22Rv1 (cell line): ENCODE data around the gene ERICH3.

ENCODE experiments used
- H3K27ac ChIP-seq: fragments of 450-650 bp; 2 replicates; pipeline ENCODE4 v1.5.1; 2017
- ZFX ChIP-seq: fragments of 450-650 bp; IDR thresholded peaks from 2 replicates; pipeline ENCODE4 v1.6.1; 2017; ENCODE audit warnings: antibody characterized with exemption, borderline replicate concordance
- TF ChIP-seq, protein P1 (sequence below): fragments of 450-650 bp; IDR thresholded peaks from 2 replicates; pipeline ENCODE4 v1.5.1; 2017; ENCODE audit warnings: mild to moderate bottlenecking

ERICH3 gene

DNA sequence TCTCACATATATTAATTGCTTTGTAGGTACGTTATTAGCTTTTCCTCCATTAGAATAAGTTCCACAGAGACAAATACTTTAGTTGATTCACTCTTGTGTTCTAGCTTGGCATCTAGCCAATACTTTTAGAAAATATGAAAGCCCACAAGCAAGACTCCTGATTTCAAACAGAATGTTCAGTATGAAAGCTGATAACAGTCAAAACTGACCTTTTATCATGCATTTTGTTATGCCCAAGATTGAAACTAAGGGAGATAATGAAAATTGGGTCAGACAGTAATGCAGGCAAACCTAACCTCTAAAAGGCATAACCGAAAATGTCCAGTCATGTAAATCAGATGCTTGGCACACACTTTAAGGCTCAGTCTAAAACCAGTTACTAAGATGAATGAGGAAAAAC, 61.7 kb downstream of the ERICH3 start:
- H3K27ac ChIP-seq, result no peak overlapping the region
- TF ChIP-seq ZFX, result no peak
- TF ChIP-seq, protein P1, sequence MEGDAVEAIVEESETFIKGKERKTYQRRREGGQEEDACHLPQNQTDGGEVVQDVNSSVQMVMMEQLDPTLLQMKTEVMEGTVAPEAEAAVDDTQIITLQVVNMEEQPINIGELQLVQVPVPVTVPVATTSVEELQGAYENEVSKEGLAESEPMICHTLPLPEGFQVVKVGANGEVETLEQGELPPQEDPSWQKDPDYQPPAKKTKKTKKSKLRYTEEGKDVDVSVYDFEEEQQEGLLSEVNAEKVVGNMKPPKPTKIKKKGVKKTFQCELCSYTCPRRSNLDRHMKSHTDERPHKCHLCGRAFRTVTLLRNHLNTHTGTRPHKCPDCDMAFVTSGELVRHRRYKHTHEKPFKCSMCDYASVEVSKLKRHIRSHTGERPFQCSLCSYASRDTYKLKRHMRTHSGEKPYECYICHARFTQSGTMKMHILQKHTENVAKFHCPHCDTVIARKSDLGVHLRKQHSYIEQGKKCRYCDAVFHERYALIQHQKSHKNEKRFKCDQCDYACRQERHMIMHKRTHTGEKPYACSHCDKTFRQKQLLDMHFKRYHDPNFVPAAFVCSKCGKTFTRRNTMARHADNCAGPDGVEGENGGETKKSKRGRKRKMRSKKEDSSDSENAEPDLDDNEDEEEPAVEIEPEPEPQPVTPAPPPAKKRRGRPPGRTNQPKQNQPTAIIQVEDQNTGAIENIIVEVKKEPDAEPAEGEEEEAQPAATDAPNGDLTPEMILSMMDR, result no peak

DNA sequence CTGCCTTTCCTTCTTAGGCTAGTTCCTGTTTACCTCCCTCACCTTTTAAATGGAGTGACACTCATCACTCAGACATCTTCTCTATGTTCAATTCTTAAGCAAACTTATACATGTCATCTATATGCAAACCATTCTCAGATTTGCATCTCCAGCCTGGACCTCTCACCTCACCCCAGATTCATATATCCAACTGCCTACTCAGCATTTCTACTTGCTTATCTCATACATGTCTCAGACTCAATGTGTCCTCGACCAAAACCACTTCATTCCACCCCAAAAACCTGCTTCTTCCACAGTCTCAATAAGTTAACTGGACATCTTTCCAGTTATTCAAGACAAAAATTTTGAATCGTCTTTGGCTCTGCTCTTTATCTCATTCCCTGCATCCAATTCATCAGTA, 62.6 kb downstream of the ERICH3 start:
- H3K27ac ChIP-seq, result no peak overlapping the region
- TF ChIP-seq ZFX, result no peak

DNA sequence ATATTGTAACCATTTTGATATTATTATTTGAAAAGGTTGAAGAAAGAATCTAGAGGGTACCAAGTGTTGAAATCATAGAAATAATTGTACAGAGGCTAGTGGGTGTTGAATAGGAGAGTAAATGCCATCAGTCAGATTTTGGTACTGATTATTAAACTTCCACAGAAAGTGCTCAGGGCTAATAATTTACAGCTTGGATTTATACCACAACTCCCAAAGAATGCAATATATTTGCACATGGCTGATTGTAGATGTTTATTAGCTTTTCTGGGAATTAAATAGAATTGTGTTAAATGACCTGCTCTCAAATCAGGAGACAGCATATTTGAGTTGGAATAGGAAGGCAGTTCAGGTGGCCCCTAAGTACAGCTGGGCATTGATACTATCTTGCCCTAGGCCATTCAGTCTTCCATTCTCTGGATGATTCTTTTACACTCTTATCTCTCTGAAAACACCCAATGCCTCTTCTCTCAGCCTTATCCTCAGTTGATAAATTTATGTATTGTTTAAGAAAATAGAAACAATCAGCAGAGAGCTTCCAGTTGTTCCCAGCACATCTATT, 63.7 kb downstream of the ERICH3 start:
- no peak overlapping the region for H3K27ac ChIP-seq
- TF ChIP-seq, protein P1, result no peak
- no peak for TF ChIP-seq ZFX

GRCh38 chr1:74596717-74597116, 76.9 kb downstream of the ERICH3 start:
- TF ChIP-seq, protein P1, result no peak
- no peak for TF ChIP-seq ZFX
- H3K27ac ChIP-seq, result no peak overlapping the region

GRCh38 chr1:74593887-74594866, 79.4 kb downstream of the ERICH3 start:
- TF ChIP-seq, protein P1, result no peak
- TF ChIP-seq ZFX, result no peak
- no peak overlapping the region for H3K27ac ChIP-seq

- TF ChIP-seq ZFX, result no peak
- TF ChIP-seq, protein P1, result no peak
- H3K27ac ChIP-seq, result no peak overlapping the region
Measured at GRCh38 chr1:74592580-74593355, 80.8 kb downstream of the ERICH3 start.

DNA sequence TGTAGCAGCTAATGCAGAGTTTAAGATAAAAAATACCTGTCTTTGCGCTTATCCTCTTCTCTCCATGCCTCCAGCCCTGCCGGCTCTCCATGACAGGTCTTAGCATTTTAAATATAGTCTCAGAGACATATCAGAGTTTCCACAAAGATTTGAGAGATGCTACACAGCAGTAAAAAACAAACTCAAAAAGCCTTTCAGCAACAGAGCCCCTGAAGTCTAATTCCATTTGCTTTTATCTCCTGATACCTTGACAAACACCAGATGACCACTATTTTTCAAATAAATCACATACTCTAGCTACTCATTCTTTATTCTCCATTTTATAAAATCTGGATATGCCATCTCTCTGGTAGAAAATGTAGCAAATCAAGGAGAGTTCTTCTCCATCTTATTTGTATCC, 81.6 kb downstream of the ERICH3 start:
- no peak overlapping the region for H3K27ac ChIP-seq
- TF ChIP-seq, protein P1, result no peak
- no peak for TF ChIP-seq ZFX
